Measurements from ENCODE around the gene INTS4. TPM values are rescaled to one million over a fixed set of nuclear protein-coding genes. Genes with fewer than 3 reads are reported as not detected.
"Not testable (repeated sequence)": the region's sequence is repeated elsewhere in the genome, so short reads cannot be mapped to it uniquely, and the experiment has no call there.

Gene INTS4
- total RNA-seq, 3 donors from 2014 or later: 43.4 to 49.3 (median 49.3) TPM

DNA sequence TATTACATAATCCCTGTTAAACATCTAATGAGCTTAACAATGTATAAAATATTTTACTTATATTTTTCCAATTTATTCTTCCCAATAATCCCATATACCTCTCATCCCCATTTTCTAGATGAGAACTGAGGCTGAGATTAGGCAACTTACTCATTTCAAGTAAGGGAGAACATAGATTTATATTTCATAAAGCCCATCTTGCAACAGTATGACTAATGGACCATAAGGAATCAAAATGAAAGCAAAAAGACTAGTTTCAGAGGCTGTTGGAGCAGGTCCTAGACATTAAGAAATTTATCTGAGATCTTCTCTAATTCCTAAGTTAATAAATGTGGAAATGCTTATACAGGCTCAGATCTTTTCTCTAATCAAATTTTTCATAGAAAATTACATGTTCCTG, 52.0 kb downstream of the INTS4 start:
- not testable (repeated sequence) for H3K4me1 Mint-ChIP-seq (ENCODE audit: low read depth); H3K4me3 Mint-ChIP-seq; H3K9me3 Mint-ChIP-seq; DNase-seq; ATAC-seq; H3K27me3 Mint-ChIP-seq (ENCODE audit: low read depth)
- H3K36me3 Mint-ChIP-seq (ENCODE audit: insufficient read depth): peaks cover 18% of the 10 kb centered on the region

DNA sequence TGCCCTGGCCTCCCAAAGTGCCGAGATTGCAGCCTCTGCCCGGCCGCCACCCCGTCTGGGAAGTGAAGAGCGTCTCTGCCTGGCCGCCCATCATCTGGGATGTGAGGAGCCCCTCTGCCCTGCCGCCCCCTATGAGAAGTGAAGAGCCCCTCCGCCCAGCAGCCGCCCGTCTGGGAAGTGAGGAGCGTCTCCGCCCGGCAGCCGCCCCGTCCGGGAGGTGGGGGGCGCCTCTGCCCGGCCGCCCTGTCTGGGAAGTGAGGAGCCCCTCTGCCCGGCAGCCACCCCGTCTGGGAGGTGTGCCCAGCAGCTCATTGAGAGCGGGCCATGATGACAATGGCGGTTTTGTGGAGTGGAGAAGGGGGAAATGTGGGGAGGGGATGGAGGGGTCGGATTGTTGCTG, 60.9 kb downstream of the INTS4 start:
- H3K4me3 Mint-ChIP-seq; ATAC-seq; H3K4me1 Mint-ChIP-seq (ENCODE audit: low read depth); H3K9me3 Mint-ChIP-seq; H3K27me3 Mint-ChIP-seq (ENCODE audit: low read depth); DNase-seq: not testable (repeated sequence)
- peaks cover 48% of the 10 kb centered on the region for H3K36me3 Mint-ChIP-seq (ENCODE audit: insufficient read depth)

DNA sequence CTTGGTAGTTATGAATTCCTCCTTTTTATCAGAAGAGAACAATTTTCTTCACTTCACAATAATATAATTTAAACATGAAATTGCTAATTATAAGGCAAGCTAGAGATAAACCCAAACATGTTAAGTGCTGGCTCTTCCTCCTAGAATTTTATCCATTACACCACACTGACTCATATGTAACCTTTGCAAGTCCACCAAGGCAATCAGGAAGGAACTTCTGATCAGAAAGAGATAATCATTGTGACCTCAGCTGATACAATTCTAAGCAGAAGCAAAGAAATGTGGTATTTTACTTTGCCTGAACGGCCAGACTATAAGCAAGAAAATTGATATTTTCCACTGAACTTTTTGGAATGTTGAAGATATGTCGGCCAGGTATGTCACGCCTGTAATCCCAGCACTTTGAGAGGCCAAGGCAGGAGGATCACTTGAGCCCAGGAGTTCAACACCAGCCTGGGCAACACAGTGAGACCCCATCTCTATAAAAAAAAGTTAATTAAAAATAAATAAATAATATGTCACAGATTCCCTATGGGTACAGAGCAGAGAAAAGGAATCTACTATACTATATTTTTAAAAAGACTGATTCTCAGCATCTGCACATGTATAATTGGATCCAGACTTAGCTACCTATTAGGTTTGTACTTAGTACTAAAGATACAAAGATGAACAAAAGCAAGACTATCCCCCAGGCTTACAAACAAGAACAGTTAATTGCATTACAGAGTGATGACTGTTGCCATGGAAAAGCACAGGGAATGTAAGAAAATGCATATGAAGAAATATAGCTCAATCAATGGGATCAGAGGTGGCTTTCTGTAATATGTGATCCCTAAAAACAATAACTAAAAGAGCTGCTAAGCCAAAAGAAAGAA, 63.9 kb downstream of the INTS4 start:
- peaks cover 61% of the 10 kb centered on the region for H3K36me3 Mint-ChIP-seq (ENCODE audit: insufficient read depth)
- H3K4me1 Mint-ChIP-seq (ENCODE audit: low read depth); H3K27me3 Mint-ChIP-seq (ENCODE audit: low read depth): not testable (repeated sequence)

DNA sequence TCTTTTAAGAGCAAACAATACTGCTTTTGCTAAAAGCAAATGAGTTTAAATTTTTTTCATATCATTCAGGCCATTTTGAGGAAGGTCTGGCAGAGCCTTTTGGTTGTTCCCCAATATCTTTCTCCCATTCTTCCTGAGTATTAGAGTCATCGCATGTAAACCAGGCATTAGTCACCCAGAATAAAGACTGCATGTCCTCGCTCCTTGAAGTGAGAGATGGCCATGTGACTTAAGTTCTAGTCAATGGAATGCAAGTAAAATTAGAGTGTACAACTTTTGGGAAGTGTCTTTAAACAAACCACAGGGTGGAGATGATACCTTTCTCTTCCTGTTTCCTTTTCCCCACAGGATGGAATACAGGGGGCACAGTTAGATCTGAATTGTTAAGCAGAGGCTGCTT, 76.8 kb downstream of the INTS4 start:
- DNase-seq; H3K4me3 Mint-ChIP-seq; ATAC-seq; H3K4me1 Mint-ChIP-seq (ENCODE audit: low read depth); H3K27me3 Mint-ChIP-seq (ENCODE audit: low read depth); H3K9me3 Mint-ChIP-seq: not testable (repeated sequence)
- H3K36me3 Mint-ChIP-seq (ENCODE audit: insufficient read depth): peaks cover 25% of the 10 kb centered on the region

More for the DNA sequence above, 63.9 kb downstream of the INTS4 start:
- H3K9me3 Mint-ChIP-seq, DNase-seq, ATAC-seq, H3K4me3 Mint-ChIP-seq: not testable (repeated sequence)

- not testable (repeated sequence) for DNase-seq; ATAC-seq; H3K27me3 Mint-ChIP-seq (ENCODE audit: low read depth); H3K4me1 Mint-ChIP-seq (ENCODE audit: low read depth); H3K4me3 Mint-ChIP-seq; H3K9me3 Mint-ChIP-seq
- peaks cover 34% of the 10 kb centered on the region for H3K36me3 Mint-ChIP-seq (ENCODE audit: insufficient read depth)
Observed at GRCh38 chr11:77914307-77914791, 80.1 kb downstream of the INTS4 start.

DNA sequence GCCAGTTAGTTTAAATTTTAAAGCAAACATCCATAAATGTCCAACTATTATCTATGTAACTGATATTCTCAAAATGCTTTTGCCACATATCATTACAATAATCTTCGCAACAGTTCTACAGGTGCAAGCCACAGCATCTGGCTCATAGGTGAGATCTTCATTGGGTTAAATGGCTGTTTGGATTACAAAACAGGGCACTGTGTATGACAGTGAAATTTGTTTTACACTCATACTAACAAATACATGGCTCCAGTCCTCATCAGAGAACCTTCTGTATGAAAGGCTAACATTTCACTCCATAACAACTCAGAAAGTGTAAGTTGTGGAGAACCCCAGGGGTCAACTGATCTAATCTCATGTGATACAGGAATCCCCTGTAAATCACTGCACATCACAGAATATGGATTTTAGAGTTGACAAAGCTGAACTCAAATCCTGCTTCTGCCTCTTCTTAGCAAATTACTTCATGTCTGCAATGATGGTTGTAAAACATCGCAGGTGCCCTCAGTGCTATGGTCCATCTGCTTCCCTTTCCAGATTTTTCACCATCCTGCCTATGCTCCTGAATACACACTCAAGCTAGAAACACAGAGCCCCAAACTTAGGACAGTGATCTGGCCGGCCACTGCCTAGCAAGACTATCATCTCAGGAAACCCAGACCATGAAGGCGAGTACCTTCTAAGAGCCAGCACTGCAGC, 80.7 kb downstream of the INTS4 start:
- H3K27me3 Mint-ChIP-seq (ENCODE audit: low read depth); H3K9me3 Mint-ChIP-seq; DNase-seq; H3K4me1 Mint-ChIP-seq (ENCODE audit: low read depth); H3K4me3 Mint-ChIP-seq; ATAC-seq: not testable (repeated sequence)
- peaks cover 31% of the 10 kb centered on the region for H3K36me3 Mint-ChIP-seq (ENCODE audit: insufficient read depth)

DNA sequence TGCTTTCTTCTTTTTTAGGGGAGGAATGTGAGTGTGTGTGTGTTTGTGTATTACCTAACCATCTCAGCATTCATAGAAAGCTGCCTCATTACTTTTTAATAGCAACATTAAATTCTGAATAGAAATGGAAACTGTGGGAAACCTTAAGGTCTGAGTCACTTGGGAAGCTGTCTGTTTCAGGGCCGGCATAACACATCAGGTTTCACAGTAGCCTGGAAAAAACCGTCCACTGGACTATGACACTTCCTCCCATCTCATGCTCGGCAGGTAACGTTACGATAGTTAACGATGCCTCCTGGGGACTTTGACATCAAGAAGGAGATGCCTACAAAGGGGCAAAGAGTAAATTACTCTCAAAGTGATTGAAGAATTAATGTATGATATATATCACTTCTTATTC, 83.6 kb downstream of the INTS4 start:
- DNase-seq; ATAC-seq; H3K9me3 Mint-ChIP-seq; H3K4me3 Mint-ChIP-seq; H3K27me3 Mint-ChIP-seq (ENCODE audit: low read depth); H3K4me1 Mint-ChIP-seq (ENCODE audit: low read depth): not testable (repeated sequence)
- H3K36me3 Mint-ChIP-seq (ENCODE audit: insufficient read depth): peaks cover 30% of the 10 kb centered on the region

DNA sequence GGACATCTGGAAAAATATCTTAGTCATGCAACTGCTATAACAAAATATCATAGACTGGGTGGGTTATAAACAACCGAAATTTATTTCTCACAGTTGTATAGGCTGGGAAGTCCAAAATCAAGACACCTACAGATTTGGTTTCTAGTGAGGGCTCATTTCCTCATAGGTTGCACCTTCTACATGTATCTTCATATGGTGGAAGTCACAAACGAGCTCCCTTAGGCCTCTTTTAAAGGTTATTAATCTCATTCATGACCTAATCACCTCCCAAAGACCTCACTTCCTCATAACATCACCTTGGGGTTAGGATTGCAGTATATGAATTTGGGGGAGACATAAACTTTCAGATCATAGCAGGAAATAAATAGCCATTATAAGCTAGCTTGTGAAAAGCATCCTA, 85.2 kb downstream of the INTS4 start:
- no peaks in the 10 kb centered on the region for H3K4me1 Mint-ChIP-seq (ENCODE audit: low read depth)

GRCh38 chr11:77908835-77909234, 85.6 kb downstream of the INTS4 start:
- DNase-seq (no peak), ATAC-seq (no peak)
- no peaks in the 10 kb centered on the region for H3K27me3 Mint-ChIP-seq (ENCODE audit: low read depth)
- H3K9me3 Mint-ChIP-seq: no peaks in the 10 kb centered on the region
- no peak overlapping the region for H3K4me3 Mint-ChIP-seq
- H3K4me1 Mint-ChIP-seq (ENCODE audit: low read depth): no peaks in the 10 kb centered on the region
- peaks cover 26% of the 10 kb centered on the region for H3K36me3 Mint-ChIP-seq (ENCODE audit: insufficient read depth)

More for the DNA sequence above, 85.2 kb downstream of the INTS4 start:
- Mint-ChIP-seq H3K36me3 (ENCODE audit: insufficient read depth) (peaks cover 26% of the 10 kb centered on the region), H3K4me3 (no peak overlapping the region), H3K9me3 (no peaks in the 10 kb centered on the region), H3K27me3 (ENCODE audit: low read depth) (no peaks in the 10 kb centered on the region)
- no peak for ATAC-seq
- DNase-seq: no peak

DNA sequence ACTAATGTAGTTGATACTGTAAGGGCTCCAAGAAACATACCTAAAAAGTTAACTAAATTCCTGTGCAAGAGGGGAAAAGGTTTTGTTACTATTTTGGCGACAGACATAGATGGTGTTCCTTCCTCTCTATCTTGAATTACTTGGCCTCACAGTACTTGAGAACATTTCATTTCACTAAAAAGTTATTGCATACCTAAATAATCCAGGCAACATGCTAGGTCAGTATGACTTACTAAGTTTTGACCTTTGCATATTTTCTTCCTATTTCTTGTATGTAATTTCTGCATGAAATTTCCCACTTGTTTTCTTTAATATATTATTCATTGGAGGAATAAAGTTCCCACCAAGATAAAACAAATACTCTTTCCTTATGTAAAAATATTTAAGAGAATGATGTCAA, 99.5 kb downstream of the INTS4 start:
- peaks cover 30% of the 10 kb centered on the region for H3K36me3 Mint-ChIP-seq (ENCODE audit: insufficient read depth)
- not testable (repeated sequence) for H3K9me3 Mint-ChIP-seq; DNase-seq; H3K4me1 Mint-ChIP-seq (ENCODE audit: low read depth); ATAC-seq; H3K27me3 Mint-ChIP-seq (ENCODE audit: low read depth); H3K4me3 Mint-ChIP-seq

DNA sequence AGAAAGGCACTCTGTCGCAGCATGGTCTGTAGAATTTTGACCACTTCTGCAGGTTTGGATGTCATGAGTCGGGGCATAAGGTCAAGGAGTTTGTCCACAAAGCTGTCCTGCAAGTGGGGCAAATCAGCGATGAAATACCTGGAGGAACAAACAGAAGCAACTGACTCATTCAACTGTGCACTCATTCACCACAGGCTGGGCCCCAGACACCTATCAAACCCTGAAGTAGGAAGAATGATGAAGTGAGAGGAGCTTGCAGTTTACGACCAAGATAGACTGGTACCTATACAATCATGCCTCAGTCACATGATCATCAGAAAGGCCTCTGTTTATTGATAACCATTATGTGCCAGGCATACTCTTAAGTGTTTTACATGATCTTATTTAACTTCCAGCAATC, 102.8 kb downstream of the INTS4 start:
- ATAC-seq; H3K4me1 Mint-ChIP-seq (ENCODE audit: low read depth); H3K9me3 Mint-ChIP-seq; H3K4me3 Mint-ChIP-seq; H3K27me3 Mint-ChIP-seq (ENCODE audit: low read depth); DNase-seq: not testable (repeated sequence)
- H3K36me3 Mint-ChIP-seq (ENCODE audit: insufficient read depth): peaks cover 41% of the 10 kb centered on the region

GRCh38 chr11:77891256-77891655, 103.2 kb downstream of the INTS4 start:
- not testable (repeated sequence) for ATAC-seq; H3K9me3 Mint-ChIP-seq; H3K4me3 Mint-ChIP-seq; H3K4me1 Mint-ChIP-seq (ENCODE audit: low read depth); DNase-seq; H3K27me3 Mint-ChIP-seq (ENCODE audit: low read depth)
- peaks cover 41% of the 10 kb centered on the region for H3K36me3 Mint-ChIP-seq (ENCODE audit: insufficient read depth)

- not testable (repeated sequence) for H3K9me3 Mint-ChIP-seq; H3K27me3 Mint-ChIP-seq (ENCODE audit: low read depth); DNase-seq; ATAC-seq; H3K4me1 Mint-ChIP-seq (ENCODE audit: low read depth); H3K4me3 Mint-ChIP-seq
- peaks cover 42% of the 10 kb centered on the region for H3K36me3 Mint-ChIP-seq (ENCODE audit: insufficient read depth)
Observed at GRCh38 chr11:77890619-77891056, 103.8 kb downstream of the INTS4 start.

DNA sequence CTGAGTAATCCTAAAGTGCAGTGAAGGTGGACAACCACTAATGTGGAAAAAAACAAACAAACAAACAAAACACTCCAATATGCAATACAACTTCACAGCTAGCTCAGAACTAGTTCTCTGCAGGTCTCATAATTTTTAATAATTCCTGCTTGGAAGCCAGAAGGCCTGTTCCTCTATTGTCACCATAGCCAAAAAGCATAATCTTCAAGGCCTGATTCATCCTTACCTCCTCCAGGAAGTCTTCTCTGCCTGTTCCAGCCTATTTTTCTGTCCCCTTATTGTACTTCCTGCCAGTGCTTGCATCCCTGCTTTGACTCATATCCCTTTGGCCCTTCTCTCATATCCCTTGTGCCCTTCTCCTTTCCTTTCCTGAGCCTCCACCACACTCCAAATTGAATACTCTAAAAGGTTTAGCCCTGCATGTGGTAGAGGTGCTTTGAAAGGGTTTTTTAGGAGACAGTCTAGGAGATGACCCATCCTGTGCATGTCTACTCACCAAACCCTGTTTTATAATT, 104.3 kb downstream of the INTS4 start:
- not testable (repeated sequence) for ATAC-seq; H3K4me1 Mint-ChIP-seq (ENCODE audit: low read depth); H3K4me3 Mint-ChIP-seq; H3K27me3 Mint-ChIP-seq (ENCODE audit: low read depth); H3K9me3 Mint-ChIP-seq; DNase-seq
- H3K36me3 Mint-ChIP-seq (ENCODE audit: insufficient read depth): peaks cover 44% of the 10 kb centered on the region
